LHCN-M2 (cell line): ENCODE data around the gene TM4SF4. TPM values are rescaled to one million over a fixed set of nuclear protein-coding genes. Genes with fewer than 3 reads are reported as not detected.

Experiments
- DNase-seq: peaks from one replicate; pipeline ENCODE4 v3.0.0-alpha.2; 2012; ENCODE audit warnings: low read depth
- total RNA-seq: library from RNA; depleted of rRNA; stranded (reverse); fragments of >200 nt; gene quantifications from 2 replicates; pipeline ENCODE4 v1.2.3, GENCODE V29; 2014

The TM4SF4 gene
- total RNA-seq, 1 experiment from 2014 or later, result 0.17 TPM

DNA sequence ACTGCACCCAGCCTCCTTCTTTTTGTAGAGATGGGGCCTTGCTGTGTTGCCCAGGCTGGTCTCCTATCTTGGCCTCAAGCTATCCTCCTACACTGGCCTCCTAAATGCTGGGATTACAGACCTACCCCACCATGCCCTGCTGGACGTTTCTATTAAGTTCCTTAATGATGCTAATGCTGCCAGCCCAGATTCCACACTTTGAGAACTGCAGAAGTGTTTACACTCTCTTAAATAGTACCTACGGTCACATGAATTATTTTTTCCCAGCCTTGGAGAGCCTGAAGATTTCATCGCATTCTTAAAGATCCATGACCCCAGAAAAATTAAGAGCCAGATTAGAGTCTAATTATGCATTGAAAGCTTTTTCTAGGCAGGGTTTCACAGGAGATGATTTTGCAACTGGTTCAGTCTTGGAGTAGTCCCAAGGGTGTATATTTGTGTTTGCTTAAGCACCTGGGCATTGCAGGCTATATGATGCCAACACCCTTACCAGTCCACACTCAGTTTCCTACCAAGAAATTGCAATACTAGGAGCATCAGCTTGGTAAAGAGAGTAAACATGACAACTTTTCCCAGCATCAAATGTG, 36.6 kb downstream of the TM4SF4 start:
- no peak for DNase-seq

DNA sequence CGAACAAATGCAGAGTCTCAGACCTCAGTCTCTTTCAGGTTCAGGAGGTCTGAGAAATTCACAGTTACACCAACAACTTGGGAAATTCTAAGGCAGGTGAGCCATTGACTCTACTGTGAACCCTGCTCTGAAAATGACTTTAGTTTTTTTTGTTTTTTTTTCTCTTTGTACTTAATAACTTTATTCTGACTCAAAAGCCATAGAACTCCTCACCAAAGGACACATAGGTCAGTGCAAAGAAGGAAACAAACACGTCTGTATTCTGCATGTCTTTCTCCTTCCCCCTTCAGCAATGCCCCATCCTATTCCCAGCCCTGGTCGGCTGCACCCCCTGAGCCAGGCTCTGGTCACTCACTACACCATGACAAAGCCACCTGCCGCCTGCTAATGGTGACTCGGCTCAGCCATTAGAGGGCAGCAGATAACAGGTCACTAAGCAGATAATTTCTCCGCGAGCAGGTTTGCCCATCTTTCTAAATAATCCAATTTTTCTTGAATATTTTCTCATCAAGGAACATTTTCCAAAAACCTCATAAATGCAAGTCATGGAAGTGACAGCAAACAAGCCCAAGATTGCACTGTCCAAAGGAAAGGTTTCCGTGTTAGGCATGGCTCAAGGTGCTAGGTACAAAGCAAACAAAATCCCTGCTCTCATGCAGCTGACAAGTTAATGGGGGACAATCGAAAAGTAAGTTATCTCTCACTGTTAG, 37.7 kb downstream of the TM4SF4 start:
- peak; percentile 66 for DNase-seq

GRCh38 chr3:149514471-149514870, 40.0 kb downstream of the TM4SF4 start:
- no peak for DNase-seq

GRCh38 chr3:149515249-149515648, 40.8 kb downstream of the TM4SF4 start:
- no peak for DNase-seq

GRCh38 chr3:149516920-149517319, 42.4 kb downstream of the TM4SF4 start:
- no peak for DNase-seq

DNA sequence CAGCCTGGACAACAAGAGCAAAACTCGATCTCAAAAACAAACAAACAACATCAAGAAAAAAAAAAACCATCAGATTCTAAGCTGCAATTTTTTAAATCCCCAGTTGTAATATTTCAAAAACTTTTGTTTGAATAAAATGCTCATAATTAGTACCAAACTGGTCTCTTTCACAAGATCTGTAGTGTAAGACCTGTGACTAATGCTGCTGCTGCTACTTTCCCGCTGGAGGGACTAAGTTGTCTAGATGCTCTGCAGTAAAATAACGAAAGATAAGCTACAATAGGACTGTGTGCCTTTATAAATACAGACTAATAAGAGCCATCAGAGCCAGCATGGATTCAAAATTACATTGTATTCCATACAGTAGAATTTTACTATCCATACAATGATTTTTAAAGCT, 45.4 kb downstream of the TM4SF4 start:
- DNase-seq, result no peak

DNA sequence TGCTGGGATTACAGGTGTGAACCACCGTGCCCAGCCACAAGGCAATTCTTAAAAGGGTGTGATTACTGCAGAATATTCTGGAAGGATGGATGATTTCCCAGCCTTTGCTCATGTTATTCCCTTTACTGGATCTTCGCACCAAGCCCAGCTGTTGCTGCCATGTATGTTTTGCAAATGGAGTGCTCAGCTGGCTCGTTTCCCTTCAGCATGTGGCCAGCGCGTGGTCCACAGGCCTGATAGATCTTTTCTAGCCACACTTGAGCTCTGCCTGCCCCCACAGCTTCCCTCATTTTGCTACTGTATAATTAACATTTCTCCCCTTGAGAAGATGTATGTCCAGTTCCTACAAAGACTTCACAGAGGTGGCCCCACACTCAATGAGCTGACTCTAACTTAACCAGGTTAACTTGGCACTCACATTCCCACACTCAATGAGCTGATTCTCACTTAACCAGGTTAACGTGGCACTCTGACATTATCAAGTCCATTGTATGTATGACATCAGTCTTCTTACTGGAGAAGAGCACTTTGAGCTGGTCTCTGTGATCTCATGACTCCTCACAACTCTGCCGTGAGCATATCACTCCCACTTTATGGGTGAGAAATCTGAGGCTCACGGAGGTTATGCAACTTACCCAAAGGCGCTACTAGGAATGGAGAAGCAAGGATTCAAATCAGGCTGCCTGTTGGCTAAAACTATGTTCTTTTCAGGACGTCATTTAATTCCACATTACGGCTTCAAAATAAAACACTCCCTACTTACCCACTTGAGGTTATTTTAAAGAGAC, 49.2 kb downstream of the TM4SF4 start:
- DNase-seq, result no peak

DNA sequence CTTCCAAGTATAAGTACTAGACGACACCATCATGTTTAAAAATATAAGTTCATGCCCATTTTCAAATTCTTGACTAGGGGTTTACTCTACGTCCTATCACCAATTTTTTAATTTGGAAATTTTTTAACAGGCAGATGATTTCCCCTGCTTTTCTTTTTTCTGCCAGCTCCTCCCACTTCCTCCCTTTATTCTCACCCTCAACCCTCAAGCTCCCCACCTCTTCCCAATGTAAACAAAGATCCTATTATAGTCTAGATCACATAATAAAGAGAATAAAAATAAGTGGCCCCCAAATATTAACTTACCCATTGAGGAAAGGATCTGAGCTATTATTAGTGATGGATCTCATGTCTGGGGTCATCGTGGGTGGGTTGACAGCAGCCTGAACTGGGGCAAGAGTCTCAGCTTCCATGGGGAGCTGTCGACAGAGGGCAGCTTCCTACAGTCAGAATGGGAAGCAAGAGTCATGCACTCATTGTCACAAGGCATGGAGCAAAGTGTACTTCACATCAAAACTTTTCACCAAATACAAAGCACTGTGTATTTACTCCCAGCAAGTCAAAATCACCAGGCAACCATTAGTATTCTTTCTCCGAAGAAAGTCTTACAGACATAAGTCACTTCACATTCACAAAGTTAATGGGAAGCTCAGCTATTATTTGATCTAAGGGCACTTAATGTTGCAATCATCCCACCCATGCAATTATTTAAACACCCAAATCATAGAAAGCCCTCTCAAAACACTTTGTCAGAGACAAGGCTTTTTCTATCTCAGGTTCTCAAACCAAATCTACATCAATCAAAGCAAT, 53.2 kb downstream of the TM4SF4 start:
- peak; percentile 41 for DNase-seq

- DNase-seq, result no peak
Measured at GRCh38 chr3:149528340-149528650, 53.8 kb downstream of the TM4SF4 start.

GRCh38 chr3:149529099-149529498, 54.6 kb downstream of the TM4SF4 start:
- DNase-seq, result no peak

GRCh38 chr3:149532489-149533180, 58.1 kb downstream of the TM4SF4 start:
- peak; percentile 85 for DNase-seq

- no peak for DNase-seq
Measured at GRCh38 chr3:149534082-149534481, 59.6 kb downstream of the TM4SF4 start.

DNA sequence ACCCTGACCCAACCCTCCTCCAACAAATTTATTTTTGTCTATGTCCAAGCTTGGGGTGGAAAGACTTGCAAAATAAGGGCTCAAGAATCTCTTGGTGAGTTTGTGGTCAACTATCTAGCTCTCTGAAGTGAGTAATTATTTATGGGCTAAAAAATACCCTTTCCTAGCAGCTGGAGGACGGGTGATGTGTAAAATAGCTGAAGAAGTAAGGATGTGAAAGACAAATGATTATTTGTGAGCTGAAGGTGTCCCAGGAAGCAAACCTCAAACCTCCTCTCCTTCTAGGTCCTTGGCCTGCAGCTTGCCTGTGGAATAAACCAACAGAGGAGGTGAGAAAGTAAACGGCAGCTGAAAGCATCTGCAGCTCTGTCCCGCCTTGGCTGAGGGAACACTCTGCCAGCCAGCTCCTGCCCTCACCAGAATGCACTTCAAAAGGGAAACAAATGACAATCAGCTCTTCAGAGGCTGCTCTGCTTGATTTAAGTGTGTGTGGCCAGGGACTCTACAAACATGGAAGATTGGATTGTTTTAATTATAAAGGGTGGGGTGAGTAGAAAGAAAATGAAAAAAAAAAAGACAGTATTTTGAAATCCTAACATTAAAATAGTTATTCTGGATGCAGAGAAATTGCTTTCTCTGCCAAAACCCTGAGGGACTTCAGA, 60.3 kb downstream of the TM4SF4 start:
- DNase-seq, result peak; percentile 85

- DNase-seq, result peak; percentile 25
Measured at GRCh38 chr3:149535333-149535685, 60.8 kb downstream of the TM4SF4 start.

DNA sequence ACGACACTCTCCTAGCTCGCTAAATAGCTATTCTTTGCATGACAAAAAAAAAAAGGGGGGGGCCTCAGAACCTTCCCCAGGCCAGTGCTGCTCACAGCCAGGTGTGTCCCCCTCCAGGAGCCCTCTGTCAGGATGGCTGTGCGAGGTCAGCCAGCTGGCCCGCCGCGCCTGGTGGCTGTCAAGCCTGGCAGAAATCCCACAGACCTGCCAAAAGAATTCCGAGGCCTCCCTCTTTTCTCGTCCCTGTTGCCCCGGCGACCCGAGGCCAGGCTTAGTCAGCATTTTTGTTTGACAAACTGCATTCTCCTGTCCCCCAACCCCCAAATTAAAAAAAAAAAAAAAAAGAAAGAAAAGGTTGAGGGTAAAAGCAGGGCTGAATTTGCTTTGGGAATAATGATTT, 61.9 kb downstream of the TM4SF4 start:
- DNase-seq, result peak; percentile 51

DNA sequence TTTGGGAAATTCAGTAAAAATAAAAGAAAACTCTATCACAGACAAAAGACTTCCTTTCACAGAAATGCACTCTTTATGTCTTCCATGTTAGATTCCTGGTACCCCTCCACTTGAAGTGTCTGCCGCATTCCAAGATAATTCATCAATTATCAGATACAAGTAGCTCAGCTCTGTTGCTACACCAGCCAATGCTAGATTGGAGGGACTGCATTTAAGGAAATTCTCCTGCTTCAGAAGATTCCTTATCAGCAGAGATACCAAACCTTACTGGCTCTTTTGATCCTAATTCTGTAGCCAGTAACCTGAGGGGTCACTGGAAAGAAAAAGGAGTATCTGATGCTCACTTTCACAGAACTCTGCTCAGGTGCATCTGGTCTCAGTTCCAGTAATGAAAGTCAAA, 63.9 kb downstream of the TM4SF4 start:
- DNase-seq, result no peak

DNA sequence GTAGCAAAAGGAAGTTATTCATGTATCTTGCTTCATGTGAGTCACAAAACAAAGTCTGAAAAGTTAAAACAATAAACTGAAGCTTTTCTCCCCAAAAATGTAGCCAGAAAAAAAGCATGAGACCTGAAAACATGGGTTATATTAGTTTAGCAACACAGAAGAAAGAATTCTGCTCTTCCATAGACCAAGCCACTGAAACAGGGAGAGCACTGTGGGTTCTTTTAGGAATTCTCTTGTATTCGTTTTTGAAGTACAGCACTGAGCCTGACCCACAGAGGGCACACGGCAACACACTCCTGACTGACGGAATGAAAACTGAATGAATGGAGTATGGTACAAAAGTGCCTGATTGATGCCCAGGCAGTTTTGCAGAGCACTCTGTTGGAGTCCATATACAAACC, 66.6 kb downstream of the TM4SF4 start:
- peak; percentile 66 for DNase-seq

DNA sequence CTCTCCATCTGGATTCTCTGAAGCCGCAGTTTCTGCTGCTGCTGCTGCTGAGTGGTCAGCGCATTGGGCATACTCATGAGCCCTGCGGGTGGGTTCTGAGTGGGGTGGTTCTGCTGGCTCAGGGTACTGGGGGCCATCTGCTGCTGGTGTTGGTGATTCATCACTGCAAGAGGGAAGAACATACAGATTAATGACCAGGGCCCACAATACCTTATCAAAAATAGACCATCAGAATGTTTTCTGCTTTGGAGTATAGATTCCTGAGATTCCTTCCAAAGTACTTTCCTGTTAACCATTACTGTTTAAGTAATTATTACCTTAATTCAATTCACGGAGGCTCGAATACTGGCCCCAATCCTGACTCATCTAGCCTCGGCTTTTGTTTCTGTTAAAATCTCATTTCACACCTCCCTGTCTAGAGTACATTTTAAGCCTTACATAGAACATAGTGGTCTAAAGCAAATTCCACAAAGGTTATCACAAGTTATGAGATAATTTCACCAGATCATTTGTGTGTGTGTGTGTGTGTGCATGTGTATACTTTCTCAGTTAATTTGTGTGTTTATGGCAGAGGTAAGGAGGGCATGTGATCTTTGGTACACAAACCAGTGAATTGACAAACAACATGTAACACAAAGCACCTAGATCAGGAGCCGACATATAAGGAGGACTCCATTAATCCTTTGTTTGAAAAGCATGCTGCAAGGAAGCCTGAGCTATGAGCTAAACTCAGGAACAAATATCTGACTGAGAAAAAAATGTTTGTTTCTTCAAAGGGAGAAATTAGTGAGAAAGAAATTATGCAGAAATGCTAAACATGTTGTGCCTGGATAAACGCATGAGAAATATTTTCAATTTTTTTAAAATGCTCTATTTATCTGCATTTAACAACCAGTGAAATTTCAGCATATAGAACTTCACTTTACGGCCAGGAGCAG, 68.1 kb downstream of the TM4SF4 start:
- peak; percentile 52 for DNase-seq

DNA sequence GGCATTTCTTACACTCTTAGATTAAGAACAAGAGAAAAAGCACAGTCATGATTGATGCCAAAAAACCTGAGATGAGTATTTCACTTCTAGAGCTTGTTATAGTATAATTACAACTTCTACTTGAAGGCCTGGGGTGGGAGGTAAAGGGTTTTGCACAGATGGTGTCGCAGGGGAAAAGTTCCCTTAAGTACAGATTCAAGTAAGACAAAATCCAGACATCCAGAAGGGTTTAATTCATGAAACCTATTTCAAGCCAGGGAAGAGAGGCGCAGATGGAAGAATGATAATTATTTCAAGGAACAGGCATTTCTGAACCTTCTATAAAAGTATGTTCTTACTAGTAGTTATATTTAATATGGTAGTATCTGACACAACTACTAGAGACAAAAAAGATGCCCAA, 70.6 kb downstream of the TM4SF4 start:
- no peak for DNase-seq

GRCh38 chr3:149547413-149547812, 72.9 kb downstream of the TM4SF4 start:
- DNase-seq, result no peak
